ENCODE measurements around the gene CBX1. TPM values are rescaled to one million over a fixed set of nuclear protein-coding genes. Genes with fewer than 3 reads are reported as not detected.

The CBX1 gene
- total and polyA plus RNA-seq, 2 of the 4 experiments (the other 2 are of a cell fraction): 35.0 to 54.9 TPM

DNA sequence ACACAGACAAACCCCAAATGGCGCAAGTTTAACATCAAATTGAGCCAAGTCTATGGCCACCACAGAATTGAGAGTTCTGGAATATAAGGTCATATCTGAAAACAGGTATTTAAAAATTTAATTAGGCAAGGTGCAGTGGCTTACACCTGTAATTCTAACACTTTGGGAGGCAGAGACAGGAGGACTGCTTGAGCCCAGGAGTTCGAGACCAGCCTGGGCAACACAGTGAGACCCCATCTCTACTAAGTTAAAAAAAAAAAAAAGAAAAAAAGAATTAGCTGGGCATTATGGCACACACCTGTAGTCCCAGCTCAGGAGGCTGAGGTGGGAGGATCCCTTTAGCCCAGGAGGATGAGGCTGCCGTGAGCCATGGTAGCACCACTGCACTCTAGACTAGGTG lies 34.0 kb downstream of the CBX1 start:
- no CpG with 5 or more reads among the region's 3 CpGs for WGBS, 2 experiments (ENCODE audit: extremely low coverage in 2 of 2, insufficient read length in 1 of 2)
- TF ChIP-seq POLR2A (IDR thresholded peaks at IDR 0.05; ENCODE audit: low read depth, low read length): no peak
- in situ Hi-C loops (cut with MboI; ENCODE audit: low sequenced_read_pairs): loop anchor here (5.0 kb wide), 1 partner anchor 35 kb away; no protein-coding TSS in a partner anchor
- ChIA-PET CTCF (interaction anchor here (0.6 to 1.1 kb wide), 2 partner anchors 13 to 42 kb away, joined by 3 read pairs; no protein-coding TSS in a partner anchor), POLR2A (ENCODE audit: unreplicated experiment) (no interaction called here)
- no peak overlapping the region for H3K4me3 ChIP-seq (ENCODE audit: insufficient read depth, low read depth, low read length)
- H3K14ac ChIP-seq (replicated peaks; ENCODE audit: low read depth, low read length): no peak overlapping the region
- H3K27ac ChIP-seq (ENCODE audit: insufficient read depth, low read length): no peak overlapping the region
- H2BK5ac ChIP-seq (ENCODE audit: low read depth, low read length, poor library complexity, severe bottlenecking): no peak overlapping the region
- H2BK15ac ChIP-seq (ENCODE audit: low read depth, low read length): no peak overlapping the region
- H4K5ac ChIP-seq (ENCODE audit: low read depth, low read length): no peak overlapping the region; the same call in 1 of the 2 replicates
- no peak overlapping the region for H2AFZ ChIP-seq (replicated peaks; ENCODE audit: low read length, poor library complexity)
- no peak overlapping the region for H3K23ac ChIP-seq (ENCODE audit: low read depth, low read length)
- no peak overlapping the region for H2AK9ac ChIP-seq (replicated peaks; ENCODE audit: low read depth, low read length, poor library complexity)
- no TSS peak for BruUV-seq (replicated peaks)
- H3K4me2 ChIP-seq (ENCODE audit: low read depth, low read length): no peak overlapping the region
- peaks cover 36% of the 10 kb centered on the region for H3K36me3 ChIP-seq (ENCODE audit: control insufficient read depth, insufficient read depth, low read length)
- dilution Hi-C loops (cut with HindIII; ENCODE audit: low sequenced_read_pairs, unreplicated experiment): no loop called here
- ATAC-seq (ENCODE audit: low read depth) (no peak), DNase-seq (no peak)
- no peak overlapping the region for H2BK20ac ChIP-seq (ENCODE audit: low read depth, low read length)
- no peak overlapping the region for H2AK5ac ChIP-seq (ENCODE audit: low read depth, low read length)
- H3K4me1 ChIP-seq (ENCODE audit: control insufficient read depth, insufficient read depth, low read length): peaks cover 2% of the 10 kb centered on the region
- no peak overlapping the region for H4K91ac ChIP-seq (ENCODE audit: insufficient read depth, low read depth, low read length)
- peaks cover 5% of the 10 kb centered on the region; the same call in 1 of the 2 replicates for H4K20me1 ChIP-seq (ENCODE audit: insufficient read depth, low read length)
- no peak overlapping the region for H4K8ac ChIP-seq (ENCODE audit: low read depth in 2 of 2, low read length in 2 of 2)
- no peak overlapping the region for H3K18ac ChIP-seq (ENCODE audit: low read depth, low read length)
- intact Hi-C loops (cut with micrococcal nuclease): no loop called here
- H3K9ac ChIP-seq (ENCODE audit: low read depth, low read length): no peak overlapping the region
- peaks cover 14 to 52% of the 10 kb centered on the region in 2 experiments for H3K79me1 ChIP-seq (ENCODE audit: low read depth in 1 of 2, low read length in 2 of 2)
- H2BK120ac ChIP-seq (ENCODE audit: low read depth, low read length): no peak overlapping the region
- H3K4ac ChIP-seq (ENCODE audit: low read depth, low read length): no peak overlapping the region
- H3K27me3 ChIP-seq (ENCODE audit: control insufficient read depth, insufficient read depth, low read length): no peaks in the 10 kb centered on the region
- H3K9me3 ChIP-seq (ENCODE audit: control insufficient read depth, insufficient read depth, low read length): no peaks in the 10 kb centered on the region
- H3K9me1 ChIP-seq (ENCODE audit: insufficient read depth, low read length): peaks cover 3% of the 10 kb centered on the region
- H3K56ac ChIP-seq (ENCODE audit: extremely low read depth, insufficient read depth, low read length): no peak overlapping the region
